GM12801 (cell line): Measurements from ENCODE around the gene MC3R.

ENCODE experiments used
- CTCF ChIP-seq: IDR thresholded peaks from one replicate; pipeline ENCODE4 v1.5.1; 2011; ENCODE audit warnings: control low read depth; ENCODE audit not compliant: insufficient read length; ENCODE audit errors: extremely low read depth

MC3R gene

GRCh38 chr20:56249956-56250355 lies 1.4 kb downstream of the MC3R start:
- no peak for TF ChIP-seq CTCF

GRCh38 chr20:56257604-56258003 lies 9.1 kb downstream of the MC3R start:
- no peak for TF ChIP-seq CTCF

- no peak for TF ChIP-seq CTCF
These were observed 11.4 kb downstream of the MC3R start for GRCh38 chr20:56259948-56260347.

- TF ChIP-seq CTCF = no peak
These were observed 20.0 kb downstream of the MC3R start for GRCh38 chr20:56268536-56268935.

- TF ChIP-seq CTCF = no peak
These were observed 23.4 kb downstream of the MC3R start for GRCh38 chr20:56271974-56272373.

GRCh38 chr20:56273491-56273890 lies 25.0 kb downstream of the MC3R start:
- TF ChIP-seq CTCF = no peak

GRCh38 chr20:56274156-56274555 lies 25.6 kb downstream of the MC3R start:
- no peak for TF ChIP-seq CTCF

- TF ChIP-seq CTCF = no peak
These were observed 29.7 kb downstream of the MC3R start for GRCh38 chr20:56278196-56278595.
